T follicular helper cell (primary cell): ENCODE results near the gene ELOF1.
A peak's percentile ranks its signal among the peaks of the same experiment; 100 is the strongest.
"Not testable (repeated sequence)": the region's sequence is repeated elsewhere in the genome, so short reads cannot be mapped to it uniquely, and the experiment has no call there.

ENCODE experiments used
- DNase-seq: peaks from one replicate; pipeline ENCODE4 v3.0.0-alpha.2; 2020; ENCODE audit warnings: low read depth

ELOF1 gene

DNA sequence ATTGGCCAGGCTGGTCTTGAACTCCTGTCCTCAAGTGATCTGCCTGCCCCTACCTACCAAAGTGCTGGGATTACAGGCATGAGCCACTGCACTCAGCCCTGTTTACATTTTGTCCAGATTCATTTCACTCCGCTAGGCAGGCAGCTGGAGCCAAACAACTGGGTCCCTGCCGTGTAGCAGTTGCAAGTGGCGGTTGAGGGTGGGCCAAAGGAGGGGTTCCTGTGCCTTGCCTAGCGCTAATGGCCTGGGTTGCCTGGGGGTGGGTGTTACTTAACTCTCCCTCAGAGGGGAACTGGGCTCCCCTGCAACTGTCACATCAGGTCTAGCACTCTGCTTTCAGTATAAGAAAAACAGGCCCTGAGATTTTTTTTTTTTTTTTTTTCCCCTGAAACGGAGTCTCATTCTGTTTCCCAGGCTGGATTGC lies 11.0 kb upstream of the ELOF1 start:
- no peak for DNase-seq

DNA sequence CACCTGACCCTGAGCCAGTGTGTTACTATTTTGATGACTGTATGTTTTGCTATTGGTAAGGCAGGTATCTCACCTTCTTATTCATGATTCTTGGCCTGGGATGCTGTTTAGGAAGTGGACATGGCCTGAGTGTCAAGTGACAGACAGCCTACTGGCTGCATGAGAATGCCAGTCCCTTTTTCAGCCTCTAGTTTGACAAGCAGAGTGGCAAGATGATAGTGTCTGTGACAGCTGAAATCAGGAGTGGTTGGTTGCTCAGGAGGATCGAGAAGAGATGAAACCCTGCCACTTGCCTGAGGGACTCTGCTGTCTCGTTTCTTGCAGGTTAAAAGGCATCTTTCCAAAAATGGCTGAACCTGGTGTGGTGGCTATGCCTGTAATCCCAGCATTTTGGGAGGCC lies 7.1 kb upstream of the ELOF1 start:
- DNase-seq = no peak

DNA sequence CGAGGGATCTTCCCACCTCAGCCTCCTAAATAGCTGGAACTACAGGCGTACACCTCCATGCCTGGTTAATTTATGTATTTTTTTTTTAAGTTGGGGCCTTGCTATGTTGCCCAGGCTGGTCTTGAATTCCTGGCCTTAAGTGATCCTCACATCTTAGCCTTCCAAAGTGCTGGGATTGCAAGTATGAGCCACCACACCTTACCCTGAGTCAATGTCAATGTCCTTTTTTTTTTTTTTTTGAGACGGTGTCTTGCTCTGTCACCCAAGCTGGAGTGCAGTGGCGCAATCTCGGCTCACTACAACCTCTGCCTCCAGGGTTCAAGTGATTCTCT lies 6.6 kb upstream of the ELOF1 start:
- DNase-seq = not testable (repeated sequence)

DNA sequence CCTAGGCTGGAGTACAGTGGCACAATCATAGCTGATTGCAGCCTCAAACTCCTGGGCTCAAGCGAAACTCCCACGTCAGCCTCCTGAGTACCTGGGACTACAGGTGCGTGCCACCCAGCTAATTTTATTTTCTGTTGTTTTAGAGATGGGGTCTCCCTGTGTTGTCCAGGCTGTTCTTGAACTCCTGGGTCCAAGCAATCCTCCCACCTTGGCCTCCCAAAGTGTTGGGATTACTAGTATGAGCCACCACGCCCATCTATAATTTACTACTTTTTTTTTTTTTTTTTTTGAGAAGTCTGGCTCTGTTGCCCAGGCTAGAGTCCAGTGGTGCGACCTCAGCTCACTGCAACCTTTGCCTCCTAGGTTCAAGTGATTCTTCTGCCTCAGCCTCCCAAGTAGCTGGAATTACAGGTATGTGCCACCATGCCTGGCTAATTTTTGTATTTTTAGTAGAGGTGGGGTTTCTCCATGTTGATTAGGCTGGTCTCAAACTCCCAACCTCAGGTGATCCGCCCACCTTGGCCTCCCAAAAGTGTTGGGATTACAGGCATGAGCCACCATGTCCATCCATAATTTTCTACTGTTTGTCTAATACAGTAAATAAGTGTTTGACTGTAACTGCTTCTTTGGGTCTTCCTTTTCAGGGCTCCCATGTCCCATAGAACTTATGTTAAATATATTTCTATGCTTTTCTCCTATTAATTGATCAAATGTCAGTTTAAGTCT lies 5.2 kb upstream of the ELOF1 start:
- DNase-seq = not testable (repeated sequence)

DNA sequence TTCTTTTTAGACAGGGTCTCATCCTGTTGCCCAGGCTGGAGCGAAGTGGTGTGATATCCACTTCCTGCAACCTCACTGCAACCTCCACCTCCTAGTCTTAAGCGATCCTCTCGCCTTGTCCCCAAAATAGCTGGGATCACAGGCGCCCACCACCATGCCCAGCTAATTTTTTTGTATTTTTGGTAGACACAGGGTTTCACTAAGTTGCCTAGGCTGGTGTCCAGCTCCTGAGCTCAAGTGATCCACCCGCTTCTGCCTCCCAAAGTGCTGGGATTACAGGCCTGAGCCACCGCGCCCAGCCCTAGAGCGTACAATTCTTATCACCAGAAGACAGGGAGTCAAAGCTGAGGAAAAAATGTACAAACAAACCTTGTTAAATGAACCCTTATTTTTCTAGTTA lies 4.5 kb upstream of the ELOF1 start:
- no peak for DNase-seq

DNA sequence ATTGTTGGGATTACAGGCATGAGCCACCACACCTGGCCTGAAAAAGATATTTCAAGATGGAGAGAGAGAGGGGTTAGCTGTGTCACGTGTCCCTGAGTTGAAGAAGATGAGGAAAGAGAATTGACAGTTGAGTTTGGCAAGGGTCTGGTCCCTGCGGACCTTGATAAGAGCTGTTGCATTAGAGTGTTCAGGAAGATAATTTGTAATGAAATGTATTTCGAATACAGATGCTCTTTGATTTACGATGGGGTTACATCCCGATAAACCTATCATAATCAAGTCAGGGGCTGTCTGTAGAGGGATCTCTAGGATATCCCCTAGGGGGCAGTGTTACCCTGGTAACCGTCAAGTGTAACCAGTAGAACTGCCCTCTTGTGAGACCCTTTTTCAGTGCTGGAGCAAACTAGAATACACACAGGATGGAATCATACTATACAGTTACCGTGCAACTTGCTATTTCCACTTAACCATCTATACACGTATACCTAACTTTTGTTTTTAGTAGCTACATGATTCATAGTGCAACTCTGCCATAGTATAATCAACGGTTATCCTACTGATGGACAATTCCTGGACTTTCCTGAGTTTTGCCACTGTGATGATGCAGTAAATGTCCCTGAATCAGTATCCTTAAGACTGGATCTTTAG lies 1.5 kb upstream of the ELOF1 start:
- peak; percentile 34 for DNase-seq

DNA sequence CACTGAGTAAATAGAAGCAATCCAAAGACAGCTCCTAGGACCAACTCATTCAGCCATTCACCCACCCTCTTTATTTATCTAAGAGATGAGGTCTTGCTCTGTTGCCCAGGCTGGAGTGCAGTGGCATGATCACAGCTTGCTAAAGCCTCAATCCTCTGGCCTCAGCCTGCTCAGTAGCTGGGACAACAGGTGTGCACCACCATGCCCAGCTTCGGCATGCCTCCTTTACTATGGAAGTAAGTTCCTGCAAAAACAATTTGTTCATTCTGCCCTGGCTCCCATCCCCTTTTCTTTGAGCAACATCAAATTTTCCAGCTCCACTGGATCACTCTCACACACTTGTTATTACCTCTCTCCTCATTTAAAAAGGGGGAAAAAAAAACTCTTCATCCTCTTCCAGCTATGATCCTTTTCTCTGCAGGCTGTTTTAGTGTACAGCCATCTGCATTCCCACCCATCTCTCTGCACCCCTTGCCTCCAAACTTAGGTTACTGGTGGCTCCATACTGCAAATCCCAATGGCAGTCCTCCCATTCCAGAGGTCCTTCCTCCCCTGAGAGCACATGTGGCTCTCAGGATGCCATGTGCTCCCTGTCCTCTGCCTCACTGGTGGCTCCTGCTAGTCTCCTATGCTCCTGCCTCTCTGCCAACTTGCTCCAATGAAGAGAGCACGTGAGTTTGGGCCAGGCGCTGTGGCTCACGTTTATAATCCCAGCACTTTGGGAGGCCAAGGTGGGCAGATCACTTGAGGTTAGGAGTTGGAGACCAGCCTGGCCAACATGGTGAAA lies 2.2 kb downstream of the ELOF1 start:
- DNase-seq = no peak

DNA sequence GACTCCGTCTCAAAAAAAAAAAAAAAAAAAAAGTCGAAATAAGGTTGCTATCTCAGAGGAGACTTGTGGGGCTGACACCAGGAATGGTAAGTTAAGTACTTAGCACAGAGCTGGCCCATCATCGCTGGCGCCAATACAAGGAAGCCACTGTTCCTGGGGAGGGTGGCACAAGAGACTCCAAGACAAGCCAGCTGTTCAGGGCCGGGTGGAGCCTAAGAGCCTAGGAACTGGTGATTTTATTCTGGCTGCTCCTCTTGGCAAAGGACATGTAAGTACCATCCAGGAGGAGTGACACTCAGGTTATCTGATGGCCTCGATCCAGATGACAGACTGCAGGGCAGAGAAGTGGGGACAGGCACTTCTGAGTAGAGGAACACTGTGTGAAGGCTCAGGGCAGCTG lies 3.8 kb downstream of the ELOF1 start:
- DNase-seq = no peak

DNA sequence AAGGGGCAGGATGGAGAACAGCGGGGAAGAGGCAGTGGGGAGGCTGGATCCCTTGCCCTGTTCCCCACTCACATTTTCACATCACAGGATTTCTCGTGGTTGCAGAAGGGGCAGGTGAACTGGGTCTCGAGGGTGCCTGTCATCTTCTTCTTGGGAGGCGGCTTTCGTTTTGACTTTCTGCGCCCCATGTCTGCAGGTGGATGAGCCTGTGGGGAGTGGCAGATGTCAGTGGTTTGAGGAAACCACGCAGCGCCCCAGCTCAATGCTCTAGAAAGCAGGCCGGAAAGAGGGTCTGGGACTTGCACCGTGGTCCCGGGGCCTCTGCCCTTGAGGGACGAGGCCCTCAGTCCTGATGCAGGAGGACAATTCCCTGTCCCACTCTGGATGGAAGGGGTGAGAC lies 4.9 kb downstream of the ELOF1 start:
- DNase-seq = no peak

DNA sequence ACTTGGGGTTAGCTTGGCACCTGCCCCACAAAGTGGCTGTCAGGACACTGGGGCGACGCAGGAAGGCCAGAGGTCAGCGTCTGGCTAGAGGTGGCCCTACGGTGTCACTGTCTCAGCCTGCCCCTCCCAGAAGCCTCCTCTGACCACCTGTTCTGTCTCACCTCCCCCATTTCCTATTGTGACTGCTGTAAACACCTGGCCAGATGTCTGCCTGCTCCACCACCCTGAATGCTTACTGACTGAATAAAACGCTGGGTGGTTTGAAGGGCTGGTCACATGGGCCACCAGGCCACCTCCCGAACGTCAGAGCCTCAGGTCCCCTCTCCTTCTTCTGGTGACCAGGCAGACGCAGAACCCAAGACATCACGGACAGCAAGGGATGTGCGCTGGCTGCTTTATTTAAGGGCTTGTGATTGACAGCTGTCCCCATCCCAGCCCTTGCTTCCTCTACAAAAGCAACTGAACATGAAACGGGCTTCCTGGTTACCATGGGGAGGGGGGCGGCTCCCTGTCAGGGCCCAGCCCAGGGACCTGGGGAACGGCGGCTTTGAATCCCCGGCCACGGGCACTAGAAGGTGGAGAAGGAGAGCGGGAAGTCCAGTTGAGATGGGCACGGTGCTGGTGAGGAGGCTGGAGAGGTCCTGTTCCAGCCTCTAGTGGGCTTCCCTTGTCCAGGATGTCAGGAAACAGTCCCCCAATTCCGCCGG lies 6.2 kb downstream of the ELOF1 start:
- no peak for DNase-seq

DNA sequence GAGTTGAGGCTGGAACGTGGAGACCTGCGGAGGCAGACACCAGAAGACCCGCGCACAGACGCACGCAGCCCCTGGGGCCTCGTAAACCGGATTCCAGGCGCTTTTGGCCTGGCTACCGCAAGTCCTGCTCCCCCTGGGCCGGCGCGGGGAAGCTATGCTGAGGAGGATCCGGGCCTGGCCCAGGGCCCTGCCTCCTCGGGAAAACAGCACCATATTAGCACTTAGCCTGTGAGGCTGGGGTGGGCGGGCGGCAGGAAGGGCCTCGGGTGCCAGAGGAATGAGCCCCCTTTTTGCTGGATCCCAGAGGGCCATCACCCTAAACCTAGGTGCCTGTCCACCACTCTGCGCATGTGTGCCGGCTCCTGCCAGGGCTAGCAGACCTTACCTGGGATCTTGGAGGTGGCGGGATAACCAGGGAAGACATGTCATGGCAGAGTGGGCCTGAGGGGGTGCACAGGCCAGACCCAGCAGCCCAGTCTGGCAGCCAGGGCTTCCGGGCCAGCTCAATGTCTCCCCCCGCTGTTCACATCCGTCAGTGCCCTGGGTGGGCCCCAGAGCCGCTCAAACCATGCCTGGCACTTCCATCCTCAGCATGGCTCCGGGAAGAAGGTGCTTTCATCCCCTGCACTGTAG lies 7.3 kb downstream of the ELOF1 start:
- no peak for DNase-seq

DNA sequence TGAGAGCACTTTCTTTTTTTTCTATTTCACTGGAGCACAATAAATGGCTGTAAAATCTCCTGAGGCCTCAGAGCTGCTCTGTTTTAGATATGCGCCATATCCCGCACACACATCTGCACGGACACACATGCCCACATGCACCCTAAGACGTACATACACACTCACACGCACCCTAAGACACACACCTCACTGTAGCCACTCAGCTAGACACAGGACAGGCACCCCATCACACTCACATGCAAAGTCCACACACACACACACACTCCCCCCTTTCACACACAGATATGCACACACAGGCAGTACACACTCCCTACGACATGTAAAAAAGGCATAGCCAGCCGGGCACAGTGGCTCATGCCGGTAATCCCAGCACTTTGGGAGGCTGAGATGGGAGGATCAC lies 8.8 kb downstream of the ELOF1 start:
- DNase-seq = no peak

DNA sequence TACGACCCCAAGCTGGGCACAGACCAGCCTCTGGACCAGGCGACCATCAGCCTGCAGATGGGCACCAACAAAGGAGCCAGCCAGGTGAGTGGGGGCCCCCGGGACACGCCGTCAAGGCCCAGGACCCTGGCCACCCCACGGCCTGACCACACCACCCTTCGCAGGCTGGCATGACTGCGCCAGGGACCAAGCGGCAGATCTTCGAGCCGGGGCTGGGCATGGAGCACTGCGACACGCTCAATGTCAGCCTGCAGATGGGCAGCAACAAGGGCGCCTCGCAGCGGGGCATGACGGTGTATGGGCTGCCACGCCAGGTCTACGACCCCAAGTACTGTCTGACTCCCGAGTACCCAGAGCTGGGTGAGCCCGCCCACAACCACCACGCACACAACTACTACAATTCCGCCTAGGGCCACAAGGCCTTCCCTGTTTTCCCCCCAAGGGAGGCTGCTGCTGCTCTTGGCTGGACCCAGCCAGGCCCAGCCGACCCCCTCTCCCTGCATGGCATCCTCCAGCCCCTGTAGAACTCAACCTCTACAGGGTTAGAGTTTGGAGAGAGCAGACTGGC lies 9.6 kb downstream of the ELOF1 start:
- DNase-seq = no peak

DNA sequence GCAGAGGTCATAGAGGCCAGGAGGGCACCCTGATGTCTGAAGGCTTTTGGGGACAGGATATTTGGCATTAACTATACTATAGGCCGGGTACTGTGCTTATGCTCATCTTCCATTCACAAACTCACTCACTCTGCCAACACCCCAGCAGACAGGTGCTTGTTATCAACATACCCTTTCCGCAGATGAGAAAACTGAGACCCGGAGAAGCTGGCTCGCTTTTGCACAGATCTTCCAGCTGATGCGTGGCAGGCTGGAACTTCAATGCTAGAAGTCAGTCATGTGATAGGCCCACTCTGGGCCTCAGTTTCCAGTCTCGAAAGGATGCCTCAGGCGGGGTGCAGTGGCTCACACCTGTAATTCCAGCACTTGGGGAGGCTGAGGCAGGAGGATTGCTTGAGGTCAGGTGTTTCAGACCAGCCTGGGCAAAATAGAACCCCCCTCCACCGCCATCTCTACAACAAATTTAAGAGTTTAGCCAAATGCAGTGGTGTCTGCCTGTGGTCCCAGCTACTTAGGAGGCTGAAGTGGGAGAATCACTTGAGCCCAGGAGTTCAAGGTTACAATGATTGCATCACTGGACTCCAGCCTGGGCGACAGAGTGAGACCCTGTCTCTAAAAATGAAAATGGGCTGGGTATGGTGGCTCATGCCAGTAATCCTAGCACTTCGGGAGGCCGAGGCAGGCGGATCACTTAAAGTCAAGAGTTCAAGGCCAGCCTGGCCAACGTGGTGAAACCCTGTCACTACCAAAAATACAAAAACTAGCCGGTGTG lies 10.9 kb downstream of the ELOF1 start:
- DNase-seq = no peak

DNA sequence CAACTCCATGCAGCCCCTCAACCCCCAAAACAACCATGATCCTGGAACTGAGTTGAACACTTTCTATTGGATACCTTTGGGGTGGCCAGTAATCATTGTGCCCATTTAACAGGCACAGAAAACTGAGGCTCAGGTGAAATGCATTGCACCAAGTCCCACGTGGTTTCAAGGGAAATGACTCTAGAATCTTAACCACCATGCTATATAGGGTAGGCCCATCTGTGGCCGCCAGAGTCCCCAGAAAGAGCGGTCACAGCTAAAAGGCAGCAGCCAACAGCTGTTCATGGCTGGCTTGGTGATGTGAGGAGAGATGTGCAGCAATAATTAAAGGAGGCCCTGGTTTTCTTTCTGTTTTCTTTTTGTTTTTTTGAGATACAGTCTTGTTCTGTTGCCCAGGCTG lies 17.8 kb downstream of the ELOF1 start:
- no peak for DNase-seq

DNA sequence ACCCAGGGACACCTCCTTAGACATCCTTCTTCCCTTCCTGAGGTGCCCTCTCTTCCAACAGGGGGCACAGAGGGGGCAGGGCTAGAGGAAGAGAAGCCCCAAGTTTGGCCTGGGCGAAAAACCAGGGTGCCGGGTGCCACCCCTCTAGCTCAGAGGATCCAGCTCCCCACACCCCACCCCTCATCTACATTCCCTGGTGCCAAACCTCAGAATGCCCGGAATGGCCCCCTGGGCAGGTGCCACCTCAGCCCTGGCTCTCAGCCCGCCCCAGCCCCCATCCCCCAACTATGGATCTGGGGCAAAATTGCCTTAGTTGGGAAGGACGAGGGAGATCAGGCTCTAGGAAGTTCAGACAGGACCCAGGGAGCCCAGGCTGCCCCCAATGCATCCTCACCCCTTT lies 18.4 kb downstream of the ELOF1 start:
- DNase-seq = no peak

DNA sequence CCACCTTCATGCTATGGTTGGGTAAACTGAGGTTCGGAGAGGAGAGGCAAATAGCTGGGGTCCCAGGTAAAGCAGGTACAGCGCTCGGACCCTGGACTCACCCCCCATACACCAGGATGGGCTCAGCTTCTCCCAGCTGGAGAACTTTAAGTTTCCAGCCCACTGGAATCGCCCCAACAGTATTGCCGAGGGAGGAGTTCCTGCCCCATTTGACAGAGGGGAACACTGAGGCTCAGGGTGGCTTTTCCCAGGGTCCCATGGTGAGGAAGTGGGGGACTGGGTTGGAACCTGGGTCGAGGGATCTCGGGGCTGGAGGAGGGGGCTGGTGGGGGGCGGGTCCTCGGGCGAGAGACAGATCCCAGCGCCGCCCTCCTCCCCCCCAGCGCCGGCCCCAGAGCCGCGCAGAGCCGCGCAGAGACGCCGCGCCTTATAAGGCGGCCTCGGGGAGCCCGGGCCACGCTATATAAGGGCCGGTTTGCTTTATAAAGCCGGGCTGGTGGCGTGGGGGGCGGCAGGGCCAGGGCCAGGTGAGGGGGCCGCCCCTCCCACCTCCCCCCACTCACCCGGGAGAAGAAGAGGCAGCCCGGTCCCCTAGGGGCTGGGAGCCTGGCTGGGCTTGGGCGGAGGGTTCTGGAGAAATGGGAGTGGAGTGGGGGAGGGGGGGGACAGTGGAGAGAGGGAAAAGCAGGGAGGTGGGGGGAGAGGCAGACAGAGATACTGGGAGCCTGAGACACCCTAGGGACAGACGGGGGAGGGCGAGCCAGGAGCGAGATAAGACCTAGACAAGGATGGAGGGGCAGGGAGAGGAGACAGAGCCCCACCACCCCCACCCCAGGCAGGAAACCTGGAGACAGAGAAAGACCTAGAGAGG lies 19.3 kb downstream of the ELOF1 start:
- no peak for DNase-seq

DNA sequence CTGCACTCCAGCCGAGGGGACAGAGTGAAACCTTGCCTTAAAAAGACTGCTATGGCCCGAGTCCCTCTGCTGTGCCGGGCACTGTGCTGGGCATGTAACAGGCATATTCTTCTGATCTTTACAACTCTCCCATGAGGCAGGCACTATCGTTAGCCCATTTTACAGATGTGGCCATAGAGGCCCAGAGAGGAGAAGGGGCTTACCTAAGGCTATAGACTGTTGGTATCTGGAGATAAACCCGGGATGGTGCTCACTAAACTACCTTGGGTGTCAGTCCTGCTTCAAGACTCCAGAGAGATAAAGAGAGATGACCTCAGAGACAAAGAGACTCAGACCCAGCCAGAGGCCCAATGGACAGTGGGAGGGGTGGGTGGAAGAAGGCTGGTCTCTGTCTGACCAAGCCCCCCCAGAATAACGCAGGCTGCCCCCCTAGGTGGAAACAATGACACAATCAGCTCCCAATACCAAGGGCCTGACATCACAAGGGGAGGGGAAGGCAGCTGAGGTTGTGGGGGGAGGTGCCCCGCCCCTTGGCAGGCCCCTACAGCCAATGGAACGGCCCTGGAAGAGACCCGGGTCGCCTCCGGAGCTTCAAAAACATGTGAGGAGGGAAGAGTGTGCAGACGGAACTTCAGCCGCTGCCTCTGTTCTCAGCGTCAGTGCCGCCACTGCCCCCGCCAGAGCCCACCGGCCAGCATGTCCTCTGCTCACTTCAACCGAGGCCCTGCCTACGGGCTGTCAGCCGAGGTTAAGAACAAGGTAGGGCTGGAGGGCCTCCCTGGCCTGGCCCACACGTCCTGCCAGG lies 20.6 kb downstream of the ELOF1 start, which contains the start of gene CNN1:
Gene CNN1, plus strand, starts transcription at position 620 of the 805 bp plus-strand sequence. Its CDS starts 77 bp downstream, at position 697.
- no peak for DNase-seq
